Measurements from ENCODE around the gene CYRIA.

CYRIA gene

GRCh38 chr2:16665748-16666448 is at the start of gene CYRIA:
TSS of gene CYRIA (minus strand) at chr2:16665834. CDS start at chr2:16588119, 77,715 bp downstream.
- no peak for DNase-seq

GRCh38 chr2:16713011-16713423 is 47.4 kb upstream of the CYRIA start:
- DNase-seq = no peak

GRCh38 chr2:16709769-16710168 is 44.1 kb upstream of the CYRIA start:
- no peak for DNase-seq

GRCh38 chr2:16708173-16708572 is 42.5 kb upstream of the CYRIA start:
- no peak for DNase-seq

GRCh38 chr2:16707014-16707623 is 41.5 kb upstream of the CYRIA start:
- no peak for DNase-seq

GRCh38 chr2:16700551-16701259 is 35.1 kb upstream of the CYRIA start:
- no peak for DNase-seq

GRCh38 chr2:16693854-16694253 is 28.2 kb upstream of the CYRIA start:
- DNase-seq = no peak

- DNase-seq = no peak
Measured at GRCh38 chr2:16691261-16691660, 25.6 kb upstream of the CYRIA start.

- no peak for DNase-seq
Measured at GRCh38 chr2:16687955-16688354, 22.3 kb upstream of the CYRIA start.

GRCh38 chr2:16687222-16687621 is 21.6 kb upstream of the CYRIA start:
- DNase-seq = no peak

GRCh38 chr2:16686641-16687040 is 21.0 kb upstream of the CYRIA start:
- DNase-seq = no peak

- DNase-seq = no peak
Measured at GRCh38 chr2:16685340-16685715, 19.7 kb upstream of the CYRIA start.

GRCh38 chr2:16684676-16685339 is 19.2 kb upstream of the CYRIA start:
- no peak for DNase-seq

GRCh38 chr2:16683576-16683975 is 17.9 kb upstream of the CYRIA start:
- no peak for DNase-seq

GRCh38 chr2:16682431-16683118 is 16.9 kb upstream of the CYRIA start:
- DNase-seq = no peak

GRCh38 chr2:16680781-16681180 is 15.1 kb upstream of the CYRIA start:
- DNase-seq = no peak

- no peak for DNase-seq
Measured at GRCh38 chr2:16680304-16680703, 14.7 kb upstream of the CYRIA start.

GRCh38 chr2:16678964-16679363 is 13.3 kb upstream of the CYRIA start:
- no peak for DNase-seq

GRCh38 chr2:16677875-16678274 is 12.2 kb upstream of the CYRIA start:
- DNase-seq = no peak

GRCh38 chr2:16675781-16676180 is 10.1 kb upstream of the CYRIA start:
- DNase-seq = no peak

- DNase-seq = no peak
Measured at GRCh38 chr2:16674154-16674553, 8.5 kb upstream of the CYRIA start.

- DNase-seq = no peak
Measured at GRCh38 chr2:16671760-16672159, 6.1 kb upstream of the CYRIA start.

GRCh38 chr2:16669388-16669787 is 3.8 kb upstream of the CYRIA start:
- DNase-seq = no peak
